B cell (primary cell): Measurements from ENCODE around the gene TADA1. TPM values are rescaled to one million over a fixed set of nuclear protein-coding genes. Genes with fewer than 3 reads are reported as not detected.

Source experiments
- ATAC-seq: fragments of 200-7000 bp; cut with Tn5 transposase; one replicate; pipeline ENCODE4 v1.10.0; 2021; ENCODE audit warnings: low read depth, mild to moderate bottlenecking, moderate number of reproducible peaks, moderate library complexity
- CTCF ChIA-PET: fragments of 350-600 bp; sonication (Branson Sonifier 250); formaldehyde crosslinking; loops from one replicate; lab custom pipeline; 2021; ENCODE audit warnings: antibody characterized with exemption, inconsistent platforms; lab: Charles Lee
- POLR2A ChIA-PET: fragments of 350-600 bp; sonication (Branson Sonifier 250); formaldehyde crosslinking; loops from one replicate; lab custom pipeline; 2021; ENCODE audit warnings: antibody characterized with exemption; lab: Charles Lee
- DNase-seq: peaks from one replicate; pipeline ENCODE4 v3.0.0; 2013
- H2AFZ ChIP-seq: 2 replicates; pipeline ENCODE4 v1.6.1; 2012; ENCODE audit warnings: mild to moderate bottlenecking, low read depth, low read length; ENCODE audit not compliant: insufficient read depth, poor library complexity, severe bottlenecking
- H3K27ac ChIP-seq, 2 donors: 1 replicate in 1 of 2; 2 replicates in 1 of 2; pipeline ENCODE4 v1.5.1; 2012 to 2013; ENCODE audit warnings: low read length in 2 of 2, mild to moderate bottlenecking in 2 of 2, moderate library complexity in 1 of 2
- H3K27me3 ChIP-seq, 4 experiments: fragments of 200-600 bp in 1 of 4; sonication (generic) in 1 of 4; replicated peaks in 1 of 4; 1 replicate in 2 of 4; 2 replicates in 2 of 4; pipeline versions ENCODE4 v1.6.1 to v1.7.0; 2013 to 2016; ENCODE audit warnings: low read length in 3 of 4, mild to moderate bottlenecking in 2 of 4, mixed read lengths in 1 of 4, moderate library complexity in 1 of 4; ENCODE audit not compliant: insufficient read depth in 4 of 4, control insufficient read depth in 3 of 4; ENCODE audit errors: control extremely low read depth in 1 of 4
- H3K36me3 ChIP-seq, 2 experiments: replicated peaks in 1 of 2; 1 replicate in 1 of 2; 2 replicates in 1 of 2; pipeline versions ENCODE4 v1.6.1 to v1.7.1; 2013; ENCODE audit warnings: low read length in 1 of 2; ENCODE audit not compliant: insufficient read depth in 2 of 2, control insufficient read depth in 1 of 2; ENCODE audit errors: control extremely low read depth in 1 of 2, extremely low read depth in 1 of 2
- H3K4me1 ChIP-seq, 2 donors: fragments of 200-600 bp in 1 of 2; sonication (generic) in 1 of 2; 1 replicate in 1 of 2; 2 replicates in 1 of 2; pipeline versions ENCODE4 v1.5.1 to v1.6.1; 2013 to 2017; ENCODE audit warnings: low read length in 2 of 2; ENCODE audit not compliant: control insufficient read depth in 2 of 2, insufficient read depth in 2 of 2
- H3K4me2 ChIP-seq: replicated peaks from 2 replicates; pipeline ENCODE3; 2012; ENCODE audit warnings: mild to moderate bottlenecking, low read depth, low read length; ENCODE audit not compliant: poor library complexity, severe bottlenecking
- H3K4me3 ChIP-seq, 5 experiments: fragments of 200-600 bp in 1 of 5; sonication (generic) in 1 of 5; 1 replicate in 3 of 5; 2 replicates in 2 of 5; pipeline versions ENCODE4 v1.5.1 to v1.7.0; 2011 to 2016; ENCODE audit warnings: low read length in 4 of 5, mild to moderate bottlenecking in 4 of 5, low read depth in 2 of 5, control low read depth in 1 of 5, moderate library complexity in 1 of 5; ENCODE audit not compliant: insufficient read depth in 1 of 5; ENCODE audit errors: control extremely low read depth in 1 of 5, extremely low read depth in 1 of 5
- H3K79me2 ChIP-seq: fragments of 200-600 bp; sonication (generic); one replicate; pipeline ENCODE4 v1.6.0; 2016; ENCODE audit warnings: low read length; ENCODE audit not compliant: control insufficient read depth, insufficient read depth
- H3K9ac ChIP-seq: fragments of 200-600 bp; sonication (generic); 2 replicates; pipeline ENCODE4 v1.6.1; 2017; ENCODE audit warnings: mild to moderate bottlenecking, low read length, moderate library complexity
- H3K9me3 ChIP-seq, 3 donors: one replicate each; pipeline versions ENCODE4 v1.6.1 to v1.7.1; 2013; ENCODE audit warnings: low read length in 2 of 3; ENCODE audit not compliant: control insufficient read depth in 2 of 3, insufficient read depth in 1 of 3; ENCODE audit errors: control extremely low read depth in 1 of 3
- H4K20me1 ChIP-seq: 2 replicates; pipeline ENCODE4 v1.6.0; 2012; ENCODE audit warnings: mild to moderate bottlenecking, low read length; ENCODE audit not compliant: insufficient read depth, control insufficient read depth, poor library complexity, severe bottlenecking
- H3K27ac Mint-ChIP-seq: one replicate; pipeline ENCODE4 v1.8.0; 2021; ENCODE audit warnings: mixed read lengths
- H3K27me3 Mint-ChIP-seq: one replicate; pipeline ENCODE4 v1.8.0; 2021; ENCODE audit warnings: mixed read lengths
- H3K4me1 Mint-ChIP-seq: one replicate; pipeline ENCODE4 v1.8.0; 2021; ENCODE audit warnings: mixed read lengths
- H3K4me3 Mint-ChIP-seq: one replicate; pipeline ENCODE4 v1.8.0; 2021; ENCODE audit warnings: mixed read lengths
- H3K9me3 Mint-ChIP-seq: one replicate; pipeline ENCODE4 v1.8.0; 2022; ENCODE audit warnings: mixed read lengths; ENCODE audit not compliant: insufficient read depth
- CTCF ChIP-seq: fragments of 200-600 bp; IDR thresholded peaks from one replicate; pipeline ENCODE4 v1.8.0; 2022; ENCODE audit warnings: antibody characterized with exemption, mild to moderate bottlenecking
- EZH2 ChIP-seq: IDR thresholded peaks from 2 replicates; pipeline ENCODE4 v1.6.1; 2012; ENCODE audit warnings: borderline replicate concordance, low read depth, mild to moderate bottlenecking, moderate library complexity, low read length; ENCODE audit not compliant: insufficient read depth, poor library complexity, severe bottlenecking
- WGBS: methylation state at CpG from one replicate; pipeline ENCODE4 v1.1.5; 2013; ENCODE audit warnings: missing lambda C conversion rate; ENCODE audit not compliant: insufficient coverage; 5-methylcytosine and 5-hydroxymethylcytosine counted together
- intact Hi-C: fragments of 100-400 bp; cut with micrococcal nuclease; formaldehyde crosslinking; loops from one replicate; pipeline ENCODE4 v1.10.0; 2022
- polyA plus RNA-seq: library from polyadenylated mRNA; depleted of rRNA; stranded (reverse); fragments of >200 nt; gene quantifications from 2 replicates; pipeline ENCODE4 v1.2.3, GENCODE V29; 2012
- total RNA-seq, 2 donors: library from RNA; stranded (reverse); fragments of 120-200 nt in 1 of 2; gene quantifications; 1 replicate in 1 of 2; 2 replicates in 1 of 2; pipeline versions ENCODE4 v1.2.3 to v1.2.4, GENCODE V29; 2013 to 2022

Gene TADA1
- total and polyA plus RNA-seq, 2 donors (not counting 1 experiment from before 2014, with no cell fraction given): 12.0 to 12.9 TPM

DNA sequence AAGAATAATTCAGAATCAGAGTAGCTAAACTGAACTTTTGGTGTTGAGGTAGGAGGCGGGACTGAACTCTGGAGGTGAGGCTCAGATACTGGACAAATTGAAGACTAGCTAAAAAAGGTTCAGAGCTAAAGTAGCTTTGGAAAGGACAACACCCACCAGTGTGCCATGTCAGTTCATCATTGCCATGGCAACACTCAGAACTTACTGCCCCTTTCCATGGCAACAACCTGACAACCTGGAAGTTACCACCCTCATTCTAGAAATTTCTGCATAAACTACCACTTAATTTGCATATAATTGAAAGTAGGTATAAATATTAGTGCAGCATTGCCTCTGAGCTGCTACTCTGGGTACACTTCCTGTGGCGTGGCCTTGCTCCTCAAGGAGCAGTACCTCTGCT lies 67.1 kb downstream of the TADA1 start:
- no peak for TF ChIP-seq EZH2
- TF ChIP-seq CTCF: no peak
- no peaks in the 10 kb centered on the region for H3K9me3 ChIP-seq
- ChIA-PET CTCF (no interaction called here), POLR2A (no interaction called here)
- no peaks in the 10 kb centered on the region for H3K36me3 ChIP-seq
- H3K27me3 ChIP-seq: no peaks in the 10 kb centered on the region
- Mint-ChIP-seq H3K27ac (no peak overlapping the region), H3K9me3 (no peaks in the 10 kb centered on the region), H3K4me1 (no peaks in the 10 kb centered on the region), H3K27me3 (peaks cover 31% of the 10 kb centered on the region), H3K4me3 (no peak overlapping the region)
- intact Hi-C loops: no loop called here
- no peaks in the 10 kb centered on the region for H3K4me1 ChIP-seq
- H3K27ac ChIP-seq: no peak overlapping the region
- no peak overlapping the region for H3K9ac ChIP-seq
- DNase-seq (no peak), ATAC-seq (no peak)
- no peak overlapping the region for H3K4me2 ChIP-seq
- H4K20me1 ChIP-seq: no peaks in the 10 kb centered on the region
- no peak overlapping the region for H3K4me3 ChIP-seq
- no peak overlapping the region for H2AFZ ChIP-seq
- 63% methylated on average over 1 of the region's 2 CpGs for WGBS
- H3K79me2 ChIP-seq: no peaks in the 10 kb centered on the region

Other genes with a start within 250 kb of the TADA1 start
- 40.8 and 45.0 TPM in 2 replicates for gene POGK, start 36.8 kb downstream of the TADA1 start, total RNA-seq
- 10.4 and 12.7 TPM in 2 replicates for gene POGK, start 36.8 kb downstream of the TADA1 start, polyA plus RNA-seq
- 0.36 TPM in 1 of 2 replicates, not detected in the other for gene ILDR2, start 99.3 kb upstream of the TADA1 start, total RNA-seq
- 0.01 and 0.03 TPM in 2 replicates for gene ILDR2, start 99.3 kb upstream of the TADA1 start, polyA plus RNA-seq
- not detected in 2 replicates for gene MAEL, start 113.0 kb upstream of the TADA1 start, total RNA-seq
- 0.04 TPM in 1 of 2 replicates, not detected in the other for gene MAEL, start 113.0 kb upstream of the TADA1 start, polyA plus RNA-seq
- gene GPA33, start 214.1 kb upstream of the TADA1 start, total RNA-seq: 0.34 and 0.91 TPM in 2 replicates
- gene GPA33, start 214.1 kb upstream of the TADA1 start, polyA plus RNA-seq: 2.4 and 2.5 TPM in 2 replicates
- gene STYXL2, start 217.8 kb upstream of the TADA1 start, total RNA-seq: not detected in 2 replicates
- not detected in 2 replicates for gene STYXL2, start 217.8 kb upstream of the TADA1 start, polyA plus RNA-seq